Mesenchymal stem cell (in vitro differentiated cells and primary cell): ENCODE results near the gene WDFY3.
A peak's percentile ranks its signal among the peaks of the same experiment; 100 is the strongest.

Source experiments
- DNase-seq: peaks from one replicate; pipeline ENCODE4 v3.0.0-alpha.2; 2013
- H2AFZ ChIP-seq: one replicate; pipeline ENCODE4 v1.6.1; 2013; ENCODE audit warnings: low read depth, mild to moderate bottlenecking, control low read depth, inconsistent platforms, low read length, moderate library complexity
- H2AK5ac ChIP-seq: 2 replicates; pipeline ENCODE4 v1.6.1; 2013; ENCODE audit warnings: low read length, moderate library complexity, mild to moderate bottlenecking, inconsistent platforms; ENCODE audit not compliant: severe bottlenecking
- H2BK120ac ChIP-seq: one replicate; pipeline ENCODE4 v1.6.1; 2013; ENCODE audit warnings: low read depth, mild to moderate bottlenecking, inconsistent platforms, low read length, moderate library complexity
- H2BK12ac ChIP-seq, 2 experiments: one replicate each; pipeline ENCODE4 v1.6.1; 2013; ENCODE audit warnings: inconsistent platforms in 2 of 2, low read length in 2 of 2, mild to moderate bottlenecking in 2 of 2, moderate library complexity in 2 of 2, control low read depth in 1 of 2
- H2BK15ac ChIP-seq: one replicate; pipeline ENCODE4 v1.6.1; 2013; ENCODE audit warnings: mild to moderate bottlenecking, low read depth, inconsistent platforms; ENCODE audit not compliant: poor library complexity, severe bottlenecking
- H2BK5ac ChIP-seq: 2 replicates; pipeline ENCODE4 v1.6.1; 2013; ENCODE audit warnings: low read depth, mild to moderate bottlenecking, low read length, control low read depth, inconsistent platforms; ENCODE audit not compliant: poor library complexity, severe bottlenecking
- H3K14ac ChIP-seq, 2 experiments: one replicate each; pipeline ENCODE4 v1.6.1; 2013; ENCODE audit warnings: inconsistent platforms in 2 of 2, low read length in 2 of 2, control low read depth in 1 of 2, mild to moderate bottlenecking in 1 of 2, moderate library complexity in 1 of 2
- H3K18ac ChIP-seq, 2 experiments: one replicate each; pipeline ENCODE4 v1.6.1; 2013; ENCODE audit warnings: inconsistent platforms in 2 of 2, low read length in 2 of 2, control low read depth in 1 of 2, low read depth in 1 of 2, mild to moderate bottlenecking in 1 of 2
- H3K23ac ChIP-seq, 2 experiments: one replicate each; pipeline ENCODE4 v1.6.1; 2013; ENCODE audit warnings: inconsistent platforms in 2 of 2, low read length in 2 of 2, mild to moderate bottlenecking in 2 of 2, moderate library complexity in 2 of 2, control low read depth in 1 of 2
- H3K27ac ChIP-seq: 2 replicates; pipeline ENCODE4 v1.5.1; 2013; ENCODE audit warnings: mild to moderate bottlenecking, moderate library complexity, low read length, control low read depth, inconsistent platforms; ENCODE audit not compliant: poor library complexity, severe bottlenecking
- H3K27me3 ChIP-seq, 2 experiments: 2 replicates each; pipeline versions ENCODE4 v1.6.1 to v1.7.0; 2013; ENCODE audit warnings: low read length in 2 of 2, mild to moderate bottlenecking in 2 of 2, moderate library complexity in 2 of 2, control low read depth in 1 of 2, inconsistent platforms in 1 of 2; ENCODE audit not compliant: control insufficient read depth in 1 of 2, insufficient read depth in 1 of 2
- H3K36me3 ChIP-seq, 2 experiments: 2 replicates each; pipeline versions ENCODE4 v1.6.1 to v1.7.0; 2013; ENCODE audit warnings: low read length in 2 of 2, control low read depth in 1 of 2, inconsistent platforms in 1 of 2, low read depth in 1 of 2, mild to moderate bottlenecking in 1 of 2; ENCODE audit not compliant: insufficient read depth in 2 of 2, control insufficient read depth in 1 of 2
- H3K4ac ChIP-seq, 2 experiments: one replicate each; pipeline ENCODE4 v1.6.1; 2013; ENCODE audit warnings: inconsistent platforms in 2 of 2, low read length in 2 of 2, mild to moderate bottlenecking in 2 of 2, moderate library complexity in 2 of 2, control low read depth in 1 of 2, low read depth in 1 of 2
- H3K4me1 ChIP-seq: 2 replicates; pipeline ENCODE4 v1.6.1; 2013; ENCODE audit warnings: low read depth, low read length, control low read depth; ENCODE audit not compliant: control insufficient read depth, insufficient read depth
- H3K4me2 ChIP-seq: 2 replicates; pipeline ENCODE4 v1.6.1; 2013; ENCODE audit warnings: low read length, mild to moderate bottlenecking, inconsistent platforms; ENCODE audit not compliant: poor library complexity, severe bottlenecking
- H3K4me3 ChIP-seq, 2 experiments: 2 replicates each; pipeline versions ENCODE4 v1.5.1 to v1.7.0; 2013; ENCODE audit warnings: low read length in 2 of 2, mild to moderate bottlenecking in 2 of 2, control low read depth in 1 of 2, low read depth in 1 of 2; ENCODE audit not compliant: insufficient read depth in 1 of 2
- H3K79me1 ChIP-seq: replicated peaks from 2 replicates; pipeline ENCODE4 v1.6.1; 2013; ENCODE audit warnings: mild to moderate bottlenecking, control low read depth, low read length, inconsistent platforms; ENCODE audit not compliant: poor library complexity, severe bottlenecking
- H3K9ac ChIP-seq: 2 replicates; pipeline ENCODE4 v1.7.0; 2013; ENCODE audit warnings: mild to moderate bottlenecking, low read length, moderate library complexity
- H3K9me3 ChIP-seq: 2 replicates; pipeline ENCODE4 v1.7.0; 2013; ENCODE audit warnings: mild to moderate bottlenecking, low read length; ENCODE audit not compliant: control insufficient read depth
- H4K8ac ChIP-seq: one replicate; pipeline ENCODE4 v1.6.1; 2013; ENCODE audit warnings: inconsistent platforms, mild to moderate bottlenecking, low read length, moderate library complexity
- H4K91ac ChIP-seq: one replicate; pipeline ENCODE4 v1.6.1; 2013; ENCODE audit warnings: mild to moderate bottlenecking, low read length, inconsistent platforms
- WGBS: methylation state at CpG from one replicate; pipeline ENCODE4 v1.1.7; 2013; ENCODE audit warnings: mixed read lengths; 5-methylcytosine and 5-hydroxymethylcytosine counted together

The WDFY3 gene

DNA sequence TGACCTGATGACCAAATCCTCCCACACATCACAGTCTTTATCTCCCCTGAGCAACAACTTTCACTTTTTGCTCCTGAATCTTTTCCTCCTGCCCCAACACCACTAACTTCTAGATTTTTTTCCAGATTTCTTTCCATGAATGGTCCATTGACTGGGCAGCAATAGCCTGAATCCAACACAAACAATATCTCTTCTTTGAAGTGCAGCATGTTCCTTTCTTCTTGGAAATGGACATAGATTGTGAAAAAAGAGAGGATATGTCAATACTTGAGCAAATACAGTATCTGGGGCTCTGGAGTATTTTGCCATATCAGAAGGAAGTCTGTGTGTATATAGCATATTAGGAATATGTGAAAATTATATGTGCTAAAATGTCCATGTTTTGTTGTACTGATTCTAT, 328.4 kb downstream of the WDFY3 start:
- Histone ChIP-seq H3K9me3 (no peaks in the 10 kb centered on the region), H3K27me3 (no peaks in the 10 kb centered on the region), H2AK5ac (no peak overlapping the region), H2BK15ac (no peak overlapping the region), H2AFZ (no peak overlapping the region), H3K4ac (no peak overlapping the region), H3K18ac (no peak overlapping the region), H3K27ac (no peak overlapping the region), H3K4me3 (no peak overlapping the region), H4K91ac (no peak overlapping the region), H4K8ac (no peak overlapping the region), H2BK12ac (no peak overlapping the region), H2BK120ac (no peak overlapping the region), H3K23ac (no peak overlapping the region), H3K9ac (no peak overlapping the region), H3K14ac (no peak overlapping the region), H3K36me3 (no peaks in the 10 kb centered on the region), H3K4me1 (no peaks in the 10 kb centered on the region), H3K4me2 (no peak overlapping the region), H2BK5ac (no peak overlapping the region), H3K79me1 (no peaks in the 10 kb centered on the region)
- no peak for DNase-seq

GRCh38 chr4:84634961-84635360, 331.5 kb downstream of the WDFY3 start:
- no peak overlapping the region for H3K4me2 ChIP-seq
- no peak overlapping the region for H2BK120ac ChIP-seq
- no CpG with 5 or more reads among the region's 1 CpG for WGBS
- no peaks in the 10 kb centered on the region for H3K36me3 ChIP-seq
- H2AFZ ChIP-seq: no peak overlapping the region
- H3K27ac ChIP-seq: no peak overlapping the region
- no peak overlapping the region for H2BK5ac ChIP-seq
- DNase-seq: no peak
- H3K9ac ChIP-seq: no peak overlapping the region
- H3K4ac ChIP-seq: no peak overlapping the region
- no peak overlapping the region for H2BK12ac ChIP-seq
- H2BK15ac ChIP-seq: no peak overlapping the region
- H3K27me3 ChIP-seq: no peaks in the 10 kb centered on the region
- H3K4me1 ChIP-seq: no peaks in the 10 kb centered on the region
- H3K18ac ChIP-seq: no peak overlapping the region
- H4K91ac ChIP-seq: no peak overlapping the region
- no peak overlapping the region for H3K14ac ChIP-seq
- no peak overlapping the region for H3K23ac ChIP-seq
- H3K9me3 ChIP-seq: no peaks in the 10 kb centered on the region
- no peak overlapping the region for H4K8ac ChIP-seq
- H2AK5ac ChIP-seq: no peak overlapping the region
- H3K4me3 ChIP-seq: no peak overlapping the region
- H3K79me1 ChIP-seq: no peaks in the 10 kb centered on the region

GRCh38 chr4:84632092-84632491, 334.4 kb downstream of the WDFY3 start:
- no peaks in the 10 kb centered on the region for H3K9me3 ChIP-seq
- no peak overlapping the region for H3K14ac ChIP-seq
- no peak overlapping the region for H2AK5ac ChIP-seq
- H2BK5ac ChIP-seq: no peak overlapping the region
- DNase-seq: peak; percentile 46
- H2BK120ac ChIP-seq: no peak overlapping the region
- H2AFZ ChIP-seq: no peak overlapping the region
- H3K4me3 ChIP-seq: no peak overlapping the region
- H2BK12ac ChIP-seq: no peak overlapping the region
- H4K91ac ChIP-seq: no peak overlapping the region
- no peak overlapping the region for H2BK15ac ChIP-seq
- H3K9ac ChIP-seq: peak overlapping the region; percentile 34
- H3K27ac ChIP-seq: no peak overlapping the region
- WGBS: no CpG with 5 or more reads among the region's 2 CpGs
- no peak overlapping the region for H4K8ac ChIP-seq
- no peak overlapping the region for H3K4me2 ChIP-seq
- H3K36me3 ChIP-seq: no peaks in the 10 kb centered on the region
- H3K27me3 ChIP-seq: no peaks in the 10 kb centered on the region
- no peak overlapping the region for H3K4ac ChIP-seq
- no peaks in the 10 kb centered on the region for H3K4me1 ChIP-seq
- H3K18ac ChIP-seq: no peak overlapping the region
- H3K79me1 ChIP-seq: no peaks in the 10 kb centered on the region
- H3K23ac ChIP-seq: no peak overlapping the region

- H2BK12ac ChIP-seq: no peak overlapping the region
- no peaks in the 10 kb centered on the region for H3K36me3 ChIP-seq
- H4K8ac ChIP-seq: no peak overlapping the region
- H3K4me1 ChIP-seq: no peaks in the 10 kb centered on the region
- no peak overlapping the region for H2BK5ac ChIP-seq
- H3K27me3 ChIP-seq: no peaks in the 10 kb centered on the region
- no peak overlapping the region for H2AK5ac ChIP-seq
- H2AFZ ChIP-seq: no peak overlapping the region
- no peaks in the 10 kb centered on the region for H3K9me3 ChIP-seq
- H3K9ac ChIP-seq: peak overlapping the region; percentile 34
- DNase-seq: no peak
- no peak overlapping the region for H4K91ac ChIP-seq
- H3K23ac ChIP-seq: no peak overlapping the region
- no peak overlapping the region for H3K4me3 ChIP-seq
- H3K79me1 ChIP-seq: no peaks in the 10 kb centered on the region
- no peak overlapping the region for H2BK120ac ChIP-seq
- 81% methylated on average over 2 of the region's 3 CpGs for WGBS
- H3K27ac ChIP-seq: no peak overlapping the region
- H3K4me2 ChIP-seq: no peak overlapping the region
- no peak overlapping the region for H3K4ac ChIP-seq
- no peak overlapping the region for H3K18ac ChIP-seq
- H2BK15ac ChIP-seq: no peak overlapping the region
- no peak overlapping the region for H3K14ac ChIP-seq
These were observed 334.9 kb downstream of the WDFY3 start for GRCh38 chr4:84631573-84631972.
